HS-5 (cell line): ENCODE measurements around the gene MGAT3.

Source experiments
- DNase-seq: peaks from one replicate; pipeline ENCODE4 v3.0.0-alpha.2; 2012; ENCODE audit warnings: low read depth

Gene MGAT3

DNA sequence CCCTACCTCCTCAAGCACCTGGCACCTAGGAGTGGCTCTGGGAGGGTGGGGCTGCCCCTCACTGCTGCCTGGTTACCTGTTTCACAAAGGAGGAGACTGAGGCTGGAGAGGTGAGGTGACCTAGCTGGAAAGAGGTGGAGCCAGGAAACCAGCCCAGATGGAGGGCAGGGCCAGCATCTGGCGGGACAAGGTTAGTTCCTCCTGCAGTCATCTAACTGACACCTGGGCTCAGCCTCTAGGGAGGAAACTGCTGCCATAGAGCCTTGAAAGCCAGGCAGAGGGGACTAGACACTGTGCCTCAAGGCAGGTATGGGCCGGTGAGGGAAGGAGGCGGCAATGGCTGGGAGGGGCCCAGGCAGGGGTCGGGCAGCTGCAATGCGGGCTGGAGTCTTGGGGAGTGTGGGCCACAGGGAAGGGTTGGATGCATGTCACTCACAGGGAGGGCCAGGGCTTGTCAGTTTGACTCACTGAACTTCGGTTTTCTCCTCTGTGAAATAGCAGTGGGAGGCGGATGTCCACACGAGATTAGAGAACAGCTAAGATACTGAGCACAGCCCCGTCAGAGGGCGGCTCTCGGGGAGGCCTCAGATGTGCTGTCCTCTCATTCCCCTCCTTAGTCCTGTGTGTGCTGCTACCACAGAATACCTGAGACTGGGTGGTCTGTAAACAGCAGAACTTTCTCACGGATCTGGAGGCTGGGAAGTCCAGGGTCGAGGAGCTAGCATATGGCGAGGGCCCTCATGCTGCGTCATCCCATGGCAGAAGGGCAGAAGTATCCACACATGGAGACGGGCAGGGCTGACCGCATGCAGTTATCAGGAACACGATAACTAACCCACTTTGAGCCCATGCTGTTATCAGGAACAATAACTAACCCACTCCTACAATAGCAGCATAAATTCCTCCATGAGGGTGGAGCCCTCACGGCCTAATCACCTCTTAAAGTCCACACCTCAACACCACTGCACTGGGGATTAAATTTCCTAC, 16.1 kb downstream of the MGAT3 start:
- DNase-seq, result no peak

DNA sequence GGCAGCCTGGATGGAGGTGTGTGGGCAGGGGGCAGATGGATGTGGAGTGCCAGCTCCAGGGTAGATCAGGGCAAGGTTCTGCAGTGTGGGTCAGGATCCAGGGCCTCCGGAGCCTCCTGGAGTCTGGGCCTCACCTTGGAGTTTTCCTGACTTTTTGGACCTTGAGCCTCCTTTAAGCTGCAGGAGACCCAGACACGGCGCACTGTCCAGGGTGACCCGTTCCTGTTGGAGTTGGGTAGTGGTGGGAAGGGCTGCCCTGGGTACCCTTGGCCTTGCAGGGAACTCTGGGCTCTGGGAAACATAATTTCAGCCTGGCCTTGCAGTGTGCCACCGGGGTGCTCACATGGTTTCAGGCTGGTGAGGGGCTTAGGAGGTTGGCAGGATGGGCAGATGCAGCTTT, 17.0 kb downstream of the MGAT3 start:
- DNase-seq, result no peak

DNA sequence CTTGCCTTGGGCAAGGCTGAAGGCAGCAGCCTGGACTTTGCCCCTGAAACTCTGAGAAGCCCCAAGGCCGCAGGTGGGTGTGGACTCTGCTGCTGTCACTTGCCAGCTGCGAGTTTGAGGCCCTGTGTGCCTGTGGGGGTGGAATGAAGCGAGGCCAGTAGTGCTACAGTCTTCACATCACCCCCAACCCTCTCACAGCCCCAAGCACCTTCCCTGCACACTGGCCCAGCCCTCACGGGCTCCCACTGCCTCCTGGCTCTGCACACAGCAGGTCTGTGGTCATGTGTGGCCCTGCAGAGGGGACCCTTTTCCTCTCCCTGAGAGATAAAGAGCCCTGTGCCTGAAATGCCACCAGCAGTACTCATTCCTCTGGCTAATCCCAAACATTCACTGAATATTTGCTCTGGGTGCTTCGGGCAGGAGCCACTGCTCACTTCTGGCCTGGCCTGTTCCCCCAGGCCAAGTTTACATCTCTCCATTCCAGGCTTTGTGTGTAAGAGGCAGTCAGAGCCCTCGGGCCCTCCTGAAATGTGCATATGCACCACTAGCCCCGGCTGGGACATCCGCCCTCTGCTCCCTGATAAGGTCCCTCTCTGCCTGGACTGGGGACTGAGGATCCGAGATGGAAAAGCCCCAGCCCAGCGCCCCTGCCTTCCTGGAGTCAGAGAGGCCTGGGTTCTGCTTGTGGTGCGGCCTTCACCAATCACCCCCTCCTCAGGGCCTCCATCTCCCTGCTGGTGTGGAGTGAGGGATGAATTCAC, 17.7 kb downstream of the MGAT3 start:
- no peak for DNase-seq

DNA sequence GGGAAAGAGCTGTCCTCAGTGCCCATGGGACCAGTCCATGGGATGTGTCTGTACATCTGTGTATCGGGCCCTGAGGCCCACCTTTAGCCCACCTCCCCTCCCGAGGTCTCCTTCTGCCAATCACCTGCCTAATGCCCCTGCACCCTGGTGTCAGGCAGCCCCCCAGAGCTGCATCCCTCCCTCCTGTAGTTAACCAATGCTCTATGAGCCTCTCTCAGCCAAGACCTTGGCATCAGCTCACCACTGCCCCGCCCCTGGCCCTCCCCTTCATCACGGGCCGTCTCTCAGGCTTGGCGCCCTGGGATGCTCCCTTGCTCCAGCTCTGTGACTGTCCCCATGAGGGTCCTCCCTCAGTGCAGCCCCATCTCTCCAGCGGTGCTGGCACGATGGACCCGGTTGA, 18.5 kb downstream of the MGAT3 start:
- DNase-seq, result no peak

DNA sequence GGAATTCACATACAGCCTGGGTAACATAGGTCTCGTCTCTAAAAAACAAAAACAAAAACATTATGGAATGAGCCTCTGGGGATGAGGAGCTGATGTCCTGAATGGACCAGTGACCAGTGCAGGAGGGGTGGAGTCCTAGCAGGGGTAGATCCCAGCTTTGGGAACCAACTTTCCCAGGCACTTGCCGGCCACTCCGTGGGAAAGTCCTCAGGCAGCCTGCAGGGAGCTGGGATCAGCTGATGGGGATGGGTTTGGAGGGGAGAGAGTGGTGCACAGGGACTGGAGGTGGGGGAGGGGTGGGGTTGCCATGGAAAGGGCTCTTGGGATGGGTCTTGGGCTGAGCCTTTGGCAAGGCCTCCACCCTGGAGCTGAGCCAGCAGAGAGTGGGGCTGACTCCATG, 19.1 kb downstream of the MGAT3 start:
- DNase-seq, result no peak

DNA sequence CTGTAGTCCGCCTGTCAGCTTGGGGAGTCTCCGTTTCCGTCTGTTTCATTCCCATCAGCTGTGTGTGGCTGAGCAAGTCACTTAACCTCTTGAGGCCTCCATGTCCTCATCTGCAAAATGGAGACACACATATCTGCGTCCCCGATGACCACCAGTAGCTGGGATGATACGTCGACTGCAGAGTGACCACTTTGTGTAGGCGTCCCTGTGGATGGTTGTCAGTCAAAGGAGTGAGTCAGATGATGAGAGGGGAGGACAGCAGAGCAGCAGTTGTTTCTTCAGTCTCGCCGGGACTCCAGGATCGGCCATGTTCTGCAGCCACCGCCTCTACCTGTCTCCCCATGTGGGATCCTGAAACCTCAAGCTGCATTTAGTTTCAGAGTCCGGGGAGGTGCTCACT, 19.9 kb downstream of the MGAT3 start:
- no peak for DNase-seq

DNA sequence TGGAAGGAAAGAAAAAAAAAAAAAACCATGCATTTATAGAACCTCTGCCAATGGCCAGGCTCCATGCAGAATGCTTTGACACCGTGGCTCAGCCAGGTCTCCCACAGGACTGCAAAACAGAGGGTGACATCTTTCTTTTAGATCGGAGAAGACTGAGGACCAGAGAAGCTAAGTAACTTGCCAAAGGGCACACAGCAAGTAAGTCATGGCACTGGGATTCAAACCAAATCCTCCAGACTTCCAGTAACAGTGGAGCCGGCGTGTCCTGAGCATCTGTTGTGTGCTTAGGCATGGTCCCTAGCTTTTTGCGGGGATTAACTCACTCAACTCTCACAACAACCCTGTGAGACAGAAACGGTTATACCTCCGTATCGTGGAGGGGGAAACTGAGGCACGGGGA, 20.7 kb downstream of the MGAT3 start:
- DNase-seq, result no peak

DNA sequence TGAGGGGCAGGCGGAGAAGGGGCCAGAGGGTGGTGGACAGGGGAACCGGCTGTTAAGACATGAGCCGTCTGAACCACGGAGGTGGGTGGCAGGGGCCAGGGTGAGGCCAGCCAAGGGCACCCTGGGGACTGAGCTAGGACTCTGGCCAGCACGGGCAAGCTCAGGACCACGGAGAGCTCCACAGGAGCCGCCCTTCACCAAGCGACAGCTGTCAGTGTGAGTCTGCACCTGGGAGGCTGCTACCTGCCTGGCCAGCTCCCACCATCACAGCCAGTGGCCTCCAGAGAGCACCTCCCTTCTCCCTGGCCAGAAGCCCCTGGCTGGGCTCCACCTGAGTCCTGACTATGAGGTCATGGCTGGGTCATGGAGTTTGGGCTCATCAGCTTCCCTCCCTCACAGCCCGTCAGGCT, 21.6 kb downstream of the MGAT3 start:
- no peak for DNase-seq

DNA sequence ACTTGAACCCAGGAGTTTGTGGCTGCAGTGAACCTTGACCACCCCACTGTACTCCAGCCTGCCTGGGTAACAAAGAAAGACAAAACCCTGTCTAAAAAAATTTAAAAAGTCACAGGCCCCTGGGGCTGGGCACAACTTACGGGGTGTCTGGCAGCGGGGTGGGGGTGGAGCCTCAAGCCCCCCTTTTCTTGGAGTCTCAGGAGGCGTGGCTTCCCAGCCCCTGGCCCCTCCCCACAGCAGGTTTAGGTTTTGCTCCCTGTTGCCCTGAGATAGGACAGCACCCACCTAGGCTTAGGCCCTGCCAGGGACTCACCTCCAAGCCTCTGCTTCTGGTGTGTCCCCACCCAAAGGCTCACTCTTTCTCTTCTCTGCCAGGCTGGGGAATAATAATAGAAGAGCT, 22.4 kb downstream of the MGAT3 start:
- no peak for DNase-seq

DNA sequence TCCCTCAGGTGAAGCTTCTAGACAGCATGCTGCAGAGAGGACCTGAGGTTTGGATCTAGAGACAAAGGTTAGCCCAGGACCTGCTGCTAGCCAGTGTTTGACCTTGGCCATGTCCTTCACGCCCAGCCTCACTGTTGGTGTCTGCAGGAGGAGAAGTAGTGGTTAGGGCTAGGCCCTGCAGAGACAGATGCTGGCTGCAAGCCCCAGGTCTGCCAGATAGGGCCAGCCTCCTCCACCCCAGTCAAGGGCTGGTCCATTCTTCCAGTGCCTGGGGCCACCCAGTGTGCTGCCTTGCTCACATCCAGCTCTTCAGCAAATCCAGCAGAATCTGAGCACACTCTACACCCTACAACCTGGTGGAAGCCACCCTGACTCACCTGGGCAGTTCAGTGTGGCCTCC, 23.7 kb downstream of the MGAT3 start:
- DNase-seq, result no peak

DNA sequence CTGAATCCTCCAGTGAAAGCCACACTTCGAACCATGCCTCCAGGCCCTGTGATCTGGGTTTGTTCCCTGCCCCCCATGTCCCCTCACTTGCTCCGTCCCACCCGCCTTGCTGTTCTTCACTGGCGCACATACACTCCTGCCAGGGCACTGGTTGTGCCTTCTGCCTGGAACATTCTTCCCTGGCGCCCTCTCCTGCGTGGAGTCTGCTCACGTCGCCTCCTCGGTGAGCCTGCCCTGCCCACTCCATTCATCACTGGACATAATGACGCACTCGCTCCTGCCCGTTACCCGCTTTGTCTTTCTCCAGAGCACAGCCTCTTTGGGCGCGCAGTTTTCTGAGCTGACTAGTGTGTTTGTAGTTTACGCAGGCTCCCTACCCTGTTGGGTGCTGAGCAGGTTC, 24.2 kb downstream of the MGAT3 start:
- DNase-seq, result no peak

DNA sequence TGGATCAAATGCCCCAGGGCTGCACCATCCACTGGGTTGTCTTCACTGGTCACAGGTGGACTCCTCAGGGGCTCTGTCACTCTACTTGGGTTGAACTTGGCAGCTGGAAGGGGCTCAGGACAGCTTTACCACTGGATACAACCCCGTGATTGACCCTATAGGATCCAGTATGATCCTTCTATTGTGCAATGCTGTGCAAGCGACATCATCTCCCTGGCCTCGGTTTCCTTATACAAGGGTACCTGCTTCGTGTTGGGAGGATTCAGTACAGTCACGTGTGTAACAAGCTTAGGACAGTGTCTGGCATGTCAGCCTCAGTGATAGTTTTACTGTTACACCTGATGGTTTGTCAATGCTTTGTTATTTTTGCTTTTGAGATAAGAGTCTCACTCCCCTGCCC, 24.8 kb downstream of the MGAT3 start:
- DNase-seq, result no peak

DNA sequence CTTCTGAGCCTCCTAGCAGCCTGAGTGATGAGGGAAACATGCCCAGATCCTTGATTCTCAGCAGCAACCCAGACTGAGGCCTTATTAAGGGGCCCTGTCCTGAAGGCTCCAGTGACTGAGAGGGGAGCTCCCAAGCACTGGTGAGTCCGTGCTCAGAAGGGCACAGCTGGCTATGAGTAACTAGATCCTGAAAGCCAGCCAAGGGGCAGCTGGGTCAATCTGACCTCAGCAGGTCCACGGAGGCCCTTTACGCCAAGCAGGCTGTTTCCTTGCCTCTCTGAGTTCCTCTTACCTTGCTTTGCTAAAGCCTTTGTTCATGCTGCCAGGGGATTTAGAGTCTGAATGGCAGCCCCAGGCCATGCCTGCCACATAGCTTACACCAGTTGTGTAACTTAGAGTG, 26.0 kb downstream of the MGAT3 start:
- no peak for DNase-seq

DNA sequence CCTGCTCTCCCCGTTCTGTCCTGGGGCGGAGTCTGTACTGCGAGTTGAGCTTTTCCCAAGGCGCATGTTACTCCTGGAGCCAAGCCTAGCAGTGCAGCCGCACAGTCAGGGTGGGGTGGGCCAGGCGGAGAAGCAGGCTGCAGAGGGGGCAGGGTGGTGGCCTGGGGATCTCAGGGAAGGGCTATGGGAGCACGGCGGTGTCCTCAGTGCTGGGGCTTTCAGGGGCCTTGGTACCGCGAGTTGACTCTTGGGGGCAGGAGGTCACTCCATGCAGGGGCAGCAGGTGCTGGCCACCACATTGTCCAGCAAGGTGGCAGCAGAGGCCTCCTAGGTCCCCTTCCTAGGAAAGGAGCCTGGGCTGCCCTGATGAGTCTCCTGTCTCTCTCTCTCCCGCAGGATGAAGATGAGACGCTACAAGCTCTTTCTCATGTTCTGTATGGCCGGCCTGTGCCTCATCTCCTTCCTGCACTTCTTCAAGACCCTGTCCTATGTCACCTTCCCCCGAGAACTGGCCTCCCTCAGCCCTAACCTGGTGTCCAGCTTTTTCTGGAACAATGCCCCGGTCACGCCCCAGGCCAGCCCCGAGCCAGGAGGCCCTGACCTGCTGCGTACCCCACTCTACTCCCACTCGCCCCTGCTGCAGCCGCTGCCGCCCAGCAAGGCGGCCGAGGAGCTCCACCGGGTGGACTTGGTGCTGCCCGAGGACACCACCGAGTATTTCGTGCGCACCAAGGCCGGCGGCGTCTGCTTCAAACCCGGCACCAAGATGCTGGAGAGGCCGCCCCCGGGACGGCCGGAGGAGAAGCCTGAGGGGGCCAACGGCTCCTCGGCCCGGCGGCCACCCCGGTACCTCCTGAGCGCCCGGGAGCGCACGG, 30.4 kb downstream of the MGAT3 start:
- no peak for DNase-seq

DNA sequence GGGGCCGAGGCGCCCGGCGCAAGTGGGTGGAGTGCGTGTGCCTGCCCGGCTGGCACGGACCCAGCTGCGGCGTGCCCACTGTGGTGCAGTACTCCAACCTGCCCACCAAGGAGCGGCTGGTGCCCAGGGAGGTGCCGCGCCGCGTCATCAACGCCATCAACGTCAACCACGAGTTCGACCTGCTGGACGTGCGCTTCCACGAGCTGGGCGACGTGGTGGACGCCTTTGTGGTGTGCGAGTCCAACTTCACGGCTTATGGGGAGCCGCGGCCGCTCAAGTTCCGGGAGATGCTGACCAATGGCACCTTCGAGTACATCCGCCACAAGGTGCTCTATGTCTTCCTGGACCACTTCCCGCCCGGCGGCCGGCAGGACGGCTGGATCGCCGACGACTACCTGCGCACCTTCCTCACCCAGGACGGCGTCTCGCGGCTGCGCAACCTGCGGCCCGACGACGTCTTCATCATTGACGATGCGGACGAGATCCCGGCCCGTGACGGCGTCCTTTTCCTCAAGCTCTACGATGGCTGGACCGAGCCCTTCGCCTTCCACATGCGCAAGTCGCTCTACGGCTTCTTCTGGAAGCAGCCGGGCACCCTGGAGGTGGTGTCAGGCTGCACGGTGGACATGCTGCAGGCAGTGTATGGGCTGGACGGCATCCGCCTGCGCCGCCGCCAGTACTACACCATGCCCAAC, 31.2 kb downstream of the MGAT3 start:
- no peak for DNase-seq

DNA sequence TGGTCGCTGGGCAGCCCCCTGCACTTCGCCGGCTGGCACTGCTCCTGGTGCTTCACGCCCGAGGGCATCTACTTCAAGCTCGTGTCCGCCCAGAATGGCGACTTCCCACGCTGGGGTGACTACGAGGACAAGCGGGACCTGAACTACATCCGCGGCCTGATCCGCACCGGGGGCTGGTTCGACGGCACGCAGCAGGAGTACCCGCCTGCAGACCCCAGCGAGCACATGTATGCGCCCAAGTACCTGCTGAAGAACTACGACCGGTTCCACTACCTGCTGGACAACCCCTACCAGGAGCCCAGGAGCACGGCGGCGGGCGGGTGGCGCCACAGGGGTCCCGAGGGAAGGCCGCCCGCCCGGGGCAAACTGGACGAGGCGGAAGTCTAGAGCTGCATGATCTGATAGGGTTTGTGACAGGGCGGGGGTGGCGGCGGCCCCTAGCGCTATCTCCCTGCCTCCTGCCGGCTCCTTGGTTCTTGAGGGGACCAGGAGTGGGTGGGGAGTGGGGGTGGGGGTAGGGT, 31.8 kb downstream of the MGAT3 start:
- DNase-seq, result no peak

DNA sequence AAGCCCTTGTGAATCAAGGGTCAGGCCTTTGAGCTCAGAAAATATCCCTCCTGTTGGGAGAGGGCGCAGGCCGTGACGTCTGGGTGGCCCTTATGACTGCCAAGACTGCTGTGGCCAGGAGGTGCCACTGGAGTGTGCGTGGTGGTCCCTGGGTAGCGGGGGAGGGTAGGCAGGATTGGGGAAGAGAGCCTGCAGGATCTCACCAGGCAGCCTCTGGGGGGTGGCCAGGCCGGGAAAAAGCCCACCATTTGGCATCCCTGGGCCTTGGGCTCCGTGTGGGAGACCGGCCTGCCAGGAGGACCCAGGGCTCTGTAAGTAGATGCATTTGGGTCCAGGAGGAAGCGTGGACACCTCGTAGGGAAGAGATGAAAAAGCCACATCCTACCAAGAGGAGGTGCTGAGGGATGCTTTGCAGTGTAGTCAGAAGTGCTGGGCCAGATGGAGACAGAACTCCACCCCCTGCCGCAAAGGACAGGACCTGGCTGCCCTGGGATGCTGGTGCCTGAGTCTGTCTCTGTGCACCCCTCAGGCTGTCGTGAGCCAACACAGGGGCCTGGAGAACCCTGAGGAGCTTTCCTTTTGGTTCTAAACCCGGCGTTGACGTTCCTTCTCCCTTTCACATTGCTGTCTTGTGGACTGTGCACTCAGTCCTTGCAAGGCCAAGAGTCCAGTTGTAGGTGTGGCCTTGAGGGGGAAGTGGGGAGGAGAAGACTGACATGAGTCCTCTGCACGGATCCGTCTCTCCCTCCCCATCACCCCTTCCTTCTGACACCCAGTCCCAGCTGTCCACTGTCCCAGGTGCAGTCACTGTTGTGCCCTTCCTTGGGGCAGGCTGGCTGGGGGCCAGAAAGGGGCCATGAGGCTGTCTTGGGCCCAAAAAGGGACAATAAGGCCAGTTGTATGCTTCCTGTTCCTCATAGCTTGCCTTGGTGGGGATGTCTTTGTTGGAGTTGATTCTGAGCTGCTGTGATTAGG, 32.6 kb downstream of the MGAT3 start:
- no peak for DNase-seq

DNA sequence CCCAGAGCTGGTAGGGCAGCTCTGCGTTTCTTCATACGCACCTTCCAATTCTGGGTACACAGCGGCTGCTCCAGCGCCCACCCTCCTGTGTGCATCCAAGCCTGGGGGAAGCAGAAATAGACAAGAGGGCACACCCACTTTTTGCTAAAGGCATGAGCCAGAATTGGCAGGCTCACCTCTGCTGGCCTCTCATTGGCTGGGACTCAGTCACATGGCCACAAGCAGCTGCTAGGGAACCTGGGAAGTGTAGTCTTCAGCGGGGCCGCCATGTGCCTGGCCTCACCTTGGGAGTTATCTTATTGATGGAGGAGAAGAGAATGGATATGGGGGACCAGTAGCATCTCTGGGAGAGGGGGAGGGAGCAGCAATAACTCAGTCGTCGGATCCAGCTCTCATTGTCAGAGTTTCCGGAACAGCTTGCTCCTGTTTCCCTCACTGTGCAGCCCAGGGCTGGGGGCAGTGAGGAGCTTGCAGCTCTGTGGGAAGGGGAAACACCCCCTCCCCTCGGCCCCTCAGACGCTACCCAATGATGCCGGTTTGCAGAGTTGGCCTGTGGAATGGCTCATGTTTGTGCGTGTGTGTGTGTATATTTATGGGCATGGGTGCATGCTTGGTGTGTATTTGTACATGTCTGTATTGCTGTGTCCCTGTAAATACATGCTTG, 33.5 kb downstream of the MGAT3 start:
- no peak for DNase-seq

DNA sequence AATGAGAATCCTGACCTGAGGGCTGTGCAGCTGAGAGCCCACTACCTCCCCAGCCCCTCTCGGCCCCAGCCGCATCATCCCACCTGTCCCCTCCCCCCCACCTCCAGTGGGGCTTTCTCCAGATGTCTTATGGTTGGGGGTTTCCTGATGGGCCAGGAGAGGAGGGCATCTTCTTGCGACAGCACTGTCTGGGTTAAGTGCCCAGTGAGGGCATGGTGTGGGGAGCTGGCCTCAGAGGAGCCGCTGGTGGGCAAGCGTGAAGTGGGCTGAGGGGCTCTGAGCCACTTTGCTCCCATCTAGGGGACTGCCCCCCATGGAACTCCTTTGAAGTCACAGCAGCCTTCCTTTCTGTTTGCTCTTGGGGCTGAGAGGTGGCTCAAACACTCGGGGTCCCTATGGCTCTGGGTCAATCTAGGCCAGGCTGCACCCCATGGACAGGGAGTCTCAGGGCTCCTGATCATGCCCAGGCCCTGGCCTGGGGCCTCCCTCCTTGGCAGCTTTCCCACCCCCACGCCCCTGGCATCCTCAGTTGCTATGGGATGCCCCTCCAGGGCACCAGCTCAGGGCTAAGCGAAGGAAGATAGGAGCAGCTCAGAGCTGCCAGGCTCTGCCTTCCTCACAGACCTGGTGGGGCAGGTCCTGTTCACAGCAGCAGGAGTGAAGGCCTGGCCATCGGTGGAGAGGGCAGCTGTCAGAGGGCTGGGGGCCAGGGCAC, 34.3 kb downstream of the MGAT3 start:
- no peak for DNase-seq
